Neural progenitor cell (in vitro differentiated cells): ENCODE results near the gene ARTN. TPM values are rescaled to one million over a fixed set of nuclear protein-coding genes. Genes with fewer than 3 reads are reported as not detected.

Experiments
- DNase-seq: peaks from one replicate; pipeline ENCODE4 v3.0.0-alpha.2; 2016; ENCODE audit warnings: low spot score
- H2AFZ ChIP-seq: fragments of 200-600 bp; sonication (generic); replicated peaks from 2 replicates; pipeline ENCODE4 v1.6.1; 2016; ENCODE audit warnings: antibody characterized with exemption
- H3F3A ChIP-seq: fragments of 200-600 bp; sonication (generic); 2 replicates; pipeline ENCODE4 v1.6.1; 2016; ENCODE audit warnings: antibody characterized with exemption, low read depth
- H3K27ac ChIP-seq: fragments of 200-600 bp; sonication (generic); 2 replicates; pipeline ENCODE4 v1.5.1; 2016; ENCODE audit warnings: mild to moderate bottlenecking
- H3K27me3 ChIP-seq: fragments of 200-600 bp; sonication (generic); 2 replicates; pipeline ENCODE4 v1.6.1; 2016; ENCODE audit warnings: mild to moderate bottlenecking, moderate library complexity
- H3K36me3 ChIP-seq: fragments of 200-600 bp; sonication (generic); 2 replicates; pipeline ENCODE4 v1.5.1; 2016
- H3K4me1 ChIP-seq: fragments of 200-600 bp; sonication (generic); 2 replicates; pipeline ENCODE4 v1.6.1; 2016; ENCODE audit warnings: mixed run types
- H3K4me2 ChIP-seq: fragments of 200-600 bp; sonication (generic); 2 replicates; pipeline ENCODE4 v1.6.1; 2016
- H3K4me3 ChIP-seq: fragments of 200-600 bp; sonication (generic); 2 replicates; pipeline ENCODE4 v1.5.1; 2016
- H3K79me2 ChIP-seq: fragments of 200-600 bp; sonication (generic); 2 replicates; pipeline ENCODE4 v1.6.1; 2016; ENCODE audit warnings: low read depth
- H3K9ac ChIP-seq: fragments of 200-600 bp; sonication (generic); 2 replicates; pipeline ENCODE4 v1.6.1; 2016
- H3K9me3 ChIP-seq: fragments of 200-600 bp; sonication (generic); 2 replicates; pipeline ENCODE4 v1.5.1; 2016; ENCODE audit warnings: low read depth
- H4K20me1 ChIP-seq: fragments of 200-600 bp; sonication (generic); 2 replicates; pipeline ENCODE4 v1.6.1; 2016; ENCODE audit warnings: low read depth
- H3K27ac Mint-ChIP-seq: 3 replicates; pipeline ENCODE4 v1.8.0; 2021; ENCODE audit warnings: mixed read lengths
- H3K27me3 Mint-ChIP-seq: 2 replicates; pipeline ENCODE4 v1.8.0; 2022; ENCODE audit warnings: low read depth, mild to moderate bottlenecking, inconsistent platforms, moderate library complexity, mixed read lengths; ENCODE audit not compliant: insufficient read depth
- H3K36me3 Mint-ChIP-seq: 3 replicates; pipeline ENCODE4 v1.8.0; 2021; ENCODE audit warnings: mixed read lengths
- H3K4me1 Mint-ChIP-seq: 3 replicates; pipeline ENCODE4 v1.8.0; 2021; ENCODE audit warnings: mixed read lengths
- H3K4me3 Mint-ChIP-seq: 3 replicates; pipeline ENCODE4 v1.8.0; 2021; ENCODE audit warnings: mild to moderate bottlenecking, moderate library complexity, mixed read lengths
- H3K9me3 Mint-ChIP-seq: 3 replicates; pipeline ENCODE4 v1.8.0; 2020; ENCODE audit warnings: mixed read lengths
- CTCF ChIP-seq: fragments of 200-600 bp; sonication (generic); IDR thresholded peaks from 2 replicates; pipeline ENCODE4 v1.5.1; 2017; ENCODE audit warnings: antibody characterized with exemption, mild to moderate bottlenecking
- EZH2 ChIP-seq: fragments of 200-600 bp; sonication (generic); IDR thresholded peaks from 2 replicates; pipeline ENCODE4 v1.6.1; 2017; ENCODE audit warnings: antibody characterized with exemption, mild to moderate bottlenecking, moderate library complexity
- EZH2phosphoT487 ChIP-seq: fragments of 200-600 bp; sonication (generic); IDR thresholded peaks from 2 replicates; pipeline ENCODE4 v1.6.1; 2017; ENCODE audit warnings: antibody characterized with exemption
- total RNA-seq: library from RNA; depleted of rRNA; stranded (reverse); fragments of >200 nt; gene quantifications from 2 replicates; pipeline ENCODE4 v1.2.3, GENCODE V29; 2015; ENCODE audit warnings: low replicate concordance

Gene ARTN
- total RNA-seq, 1 donor from 2014 or later, result 4.1 TPM

- peak overlapping the region; percentile 69 for H3K4me2 ChIP-seq
- H3K9me3 ChIP-seq, result no peaks in the 10 kb centered on the region
- no peak overlapping the region for H3K27ac ChIP-seq
- H3K79me2 ChIP-seq, result peaks cover 11% of the 10 kb centered on the region
- peak overlapping the region; percentile 94 for H3K4me3 ChIP-seq
- no peaks in the 10 kb centered on the region for H3K36me3 ChIP-seq
- Mint-ChIP-seq H3K4me3 (peak overlapping the region; percentile 96), H3K27ac (no peak overlapping the region), H3K4me1 (peaks cover 22% of the 10 kb centered on the region), H3K27me3 (no peaks in the 10 kb centered on the region), H3K9me3 (no peaks in the 10 kb centered on the region), H3K36me3 (peaks cover 7% of the 10 kb centered on the region)
- peaks cover 3% of the 10 kb centered on the region for H3K4me1 ChIP-seq
- no peak overlapping the region for H2AFZ ChIP-seq
- TF ChIP-seq CTCF, result no peak
- TF ChIP-seq EZH2, result no peak
- no peak for TF ChIP-seq EZH2phosphoT487
- no peaks in the 10 kb centered on the region for H3K27me3 ChIP-seq
- DNase-seq, result no peak
- H3F3A ChIP-seq, result peaks cover 23% of the 10 kb centered on the region
- no peak overlapping the region for H3K9ac ChIP-seq
- peaks cover 4% of the 10 kb centered on the region for H4K20me1 ChIP-seq
Measured at GRCh38 chr1:43969416-43969745, 35.8 kb downstream of the ARTN start.

GRCh38 chr1:43969746-43970466, 36.3 kb downstream of the ARTN start, which contains the start of gene DPH2:
Gene DPH2 (plus strand): TSS chr1:43970010. CDS start chr1:43970176, 166 bp downstream.
- H3K27ac ChIP-seq, result no peak within 1 kb of the TSS
- H3K4me1 Mint-ChIP-seq, result peaks cover 22% of the 10 kb centered on the region
- no peak within 1 kb of the TSS for H3K27ac Mint-ChIP-seq
- H2AFZ ChIP-seq, result peak within 1 kb of the TSS; percentile 75
- H3K4me3 Mint-ChIP-seq, result peak within 1 kb of the TSS; percentile 96
- no peaks in the 10 kb centered on the region for H3K27me3 ChIP-seq
- H3K4me3 ChIP-seq, result peak within 1 kb of the TSS; percentile 94
- H3K9me3 ChIP-seq, result no peaks in the 10 kb centered on the region
- peaks cover 4% of the 10 kb centered on the region for H4K20me1 ChIP-seq
- H3K36me3 Mint-ChIP-seq, result peaks cover 7% of the 10 kb centered on the region
- peaks cover 25% of the 10 kb centered on the region for H3F3A ChIP-seq
- H3K4me1 ChIP-seq, result peaks cover 3% of the 10 kb centered on the region
- H3K9me3 Mint-ChIP-seq, result no peaks in the 10 kb centered on the region
- peak; percentile 98 for DNase-seq
- peak within 1 kb of the TSS; percentile 61 for H3K9ac ChIP-seq
- H3K79me2 ChIP-seq, result peaks cover 11% of the 10 kb centered on the region
- no peak for TF ChIP-seq EZH2
- no peak for TF ChIP-seq EZH2phosphoT487
- TF ChIP-seq CTCF, result peak; percentile 20
- no peaks in the 10 kb centered on the region for H3K27me3 Mint-ChIP-seq
- H3K36me3 ChIP-seq, result no peaks in the 10 kb centered on the region
- H3K4me2 ChIP-seq, result peak within 1 kb of the TSS; percentile 86

GRCh38 chr1:43970502-43970901, 36.9 kb downstream of the ARTN start:
- Histone ChIP-seq H3K27ac (no peak overlapping the region), H3K36me3 (no peaks in the 10 kb centered on the region), H2AFZ (no peak overlapping the region), H3K9me3 (no peaks in the 10 kb centered on the region), H4K20me1 (peaks cover 8% of the 10 kb centered on the region), H3K79me2 (peaks cover 17% of the 10 kb centered on the region), H3F3A (peaks cover 25% of the 10 kb centered on the region), H3K4me2 (peak overlapping the region; percentile 86), H3K4me3 (peak overlapping the region; percentile 94), H3K27me3 (no peaks in the 10 kb centered on the region), H3K4me1 (peaks cover 3% of the 10 kb centered on the region), H3K9ac (peak overlapping the region; percentile 61)
- H3K4me3 Mint-ChIP-seq, result peak overlapping the region; percentile 96
- H3K36me3 Mint-ChIP-seq, result peaks cover 7% of the 10 kb centered on the region
- no peaks in the 10 kb centered on the region for H3K27me3 Mint-ChIP-seq
- H3K9me3 Mint-ChIP-seq, result no peaks in the 10 kb centered on the region
- TF ChIP-seq CTCF, result no peak
- no peak for TF ChIP-seq EZH2
- TF ChIP-seq EZH2phosphoT487, result no peak
- H3K27ac Mint-ChIP-seq, result no peak overlapping the region
- H3K4me1 Mint-ChIP-seq, result peaks cover 24% of the 10 kb centered on the region
- no peak for DNase-seq
